ENCODE data around the gene DHRS7B. TPM values are rescaled to one million over a fixed set of nuclear protein-coding genes. Genes with fewer than 3 reads are reported as not detected.

Gene DHRS7B
- total RNA-seq, 1 experiment from 2014 or later, result 9.4 TPM

- no peak for DNase-seq (ENCODE audit: low read depth, low spot score)
- Histone ChIP-seq H3K9me3 (ENCODE audit: control insufficient read depth, insufficient read depth, low read depth, low read length) (peaks cover 3% of the 10 kb centered on the region; the same call in 1 of the 2 replicates), H3K27me3 (ENCODE audit: control insufficient read depth, insufficient read depth, low read length) (no peaks in the 10 kb centered on the region), H3K27ac (ENCODE audit: low read length) (no peak overlapping the region), H3K4me1 (ENCODE audit: control insufficient read depth, insufficient read depth, low read length) (no peaks in the 10 kb centered on the region), H3K4me3 (ENCODE audit: low read depth in 2 of 2, low read length in 2 of 2) (no peak overlapping the region), H3K36me3 (ENCODE audit: control insufficient read depth, insufficient read depth, low read length) (no peaks in the 10 kb centered on the region)
- POLR2A ChIA-PET, result no interaction called here
- BruUV-seq (replicated peaks), result no TSS peak
- CTCF ChIA-PET, result no interaction called here
- TF ChIP-seq, protein P1, sequence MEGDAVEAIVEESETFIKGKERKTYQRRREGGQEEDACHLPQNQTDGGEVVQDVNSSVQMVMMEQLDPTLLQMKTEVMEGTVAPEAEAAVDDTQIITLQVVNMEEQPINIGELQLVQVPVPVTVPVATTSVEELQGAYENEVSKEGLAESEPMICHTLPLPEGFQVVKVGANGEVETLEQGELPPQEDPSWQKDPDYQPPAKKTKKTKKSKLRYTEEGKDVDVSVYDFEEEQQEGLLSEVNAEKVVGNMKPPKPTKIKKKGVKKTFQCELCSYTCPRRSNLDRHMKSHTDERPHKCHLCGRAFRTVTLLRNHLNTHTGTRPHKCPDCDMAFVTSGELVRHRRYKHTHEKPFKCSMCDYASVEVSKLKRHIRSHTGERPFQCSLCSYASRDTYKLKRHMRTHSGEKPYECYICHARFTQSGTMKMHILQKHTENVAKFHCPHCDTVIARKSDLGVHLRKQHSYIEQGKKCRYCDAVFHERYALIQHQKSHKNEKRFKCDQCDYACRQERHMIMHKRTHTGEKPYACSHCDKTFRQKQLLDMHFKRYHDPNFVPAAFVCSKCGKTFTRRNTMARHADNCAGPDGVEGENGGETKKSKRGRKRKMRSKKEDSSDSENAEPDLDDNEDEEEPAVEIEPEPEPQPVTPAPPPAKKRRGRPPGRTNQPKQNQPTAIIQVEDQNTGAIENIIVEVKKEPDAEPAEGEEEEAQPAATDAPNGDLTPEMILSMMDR (IDR thresholded peaks at IDR 0.05), result no peak
- TF ChIP-seq SIN3A (IDR thresholded peaks at IDR 0.05; ENCODE audit: borderline replicate concordance, insufficient read depth, low read depth, low read length) (no peak), TCF7L2 (IDR thresholded peaks at IDR 0.05; ENCODE audit: low read depth, low read length) (no peak), POLR2AphosphoS5 (IDR thresholded peaks at IDR 0.05; ENCODE audit: low read depth, low read length) (no peak)
- intact Hi-C loops (cut with micrococcal nuclease; ENCODE audit: unreplicated experiment) (no loop called here), in situ Hi-C loops (cut with HindIII; ENCODE audit: low pct_unique_long_range_greater_than_20kb, low sequenced_read_pairs) (no loop called here)
- no peak for ATAC-seq
These were observed 7.8 kb downstream of the DHRS7B start for GRCh38 chr17:21134559-21134958.

- Histone ChIP-seq H3K27me3 (ENCODE audit: control insufficient read depth, insufficient read depth, low read length) (no peaks in the 10 kb centered on the region), H3K9me3 (ENCODE audit: control insufficient read depth, insufficient read depth, low read depth, low read length) (peaks cover 3% of the 10 kb centered on the region; the same call in 1 of the 2 replicates), H3K4me3 (ENCODE audit: low read depth in 2 of 2, low read length in 2 of 2) (no peak overlapping the region), H3K4me1 (ENCODE audit: control insufficient read depth, insufficient read depth, low read length) (no peaks in the 10 kb centered on the region), H3K36me3 (ENCODE audit: control insufficient read depth, insufficient read depth, low read length) (no peaks in the 10 kb centered on the region), H3K27ac (ENCODE audit: low read length) (no peak overlapping the region)
- ATAC-seq, result no peak
- ChIA-PET POLR2A (no interaction called here), CTCF (no interaction called here)
- TF ChIP-seq SIN3A (IDR thresholded peaks at IDR 0.05; ENCODE audit: borderline replicate concordance, insufficient read depth, low read depth, low read length), result no peak
- no peak for TF ChIP-seq TCF7L2 (IDR thresholded peaks at IDR 0.05; ENCODE audit: low read depth, low read length)
- TF ChIP-seq, protein P1 (IDR thresholded peaks at IDR 0.05), result no peak
- no peak for TF ChIP-seq POLR2AphosphoS5 (IDR thresholded peaks at IDR 0.05; ENCODE audit: low read depth, low read length)
- no peak for TF ChIP-seq REST (IDR thresholded peaks at IDR 0.05; ENCODE audit: insufficient read depth in 1 of 2, low read depth in 2 of 2, low read length in 1 of 2)
- no peak for DNase-seq (ENCODE audit: low read depth, low spot score)
- intact Hi-C loops (cut with micrococcal nuclease; ENCODE audit: unreplicated experiment) (no loop called here), in situ Hi-C loops (cut with HindIII; ENCODE audit: low pct_unique_long_range_greater_than_20kb, low sequenced_read_pairs) (no loop called here)
- BruUV-seq (replicated peaks), result no TSS peak
These were observed 14.1 kb downstream of the DHRS7B start for GRCh38 chr17:21140911-21141310.

Data from Panc1 (cell line).